ENCODE results near the gene AKR7A3.

Gene AKR7A3

DNA sequence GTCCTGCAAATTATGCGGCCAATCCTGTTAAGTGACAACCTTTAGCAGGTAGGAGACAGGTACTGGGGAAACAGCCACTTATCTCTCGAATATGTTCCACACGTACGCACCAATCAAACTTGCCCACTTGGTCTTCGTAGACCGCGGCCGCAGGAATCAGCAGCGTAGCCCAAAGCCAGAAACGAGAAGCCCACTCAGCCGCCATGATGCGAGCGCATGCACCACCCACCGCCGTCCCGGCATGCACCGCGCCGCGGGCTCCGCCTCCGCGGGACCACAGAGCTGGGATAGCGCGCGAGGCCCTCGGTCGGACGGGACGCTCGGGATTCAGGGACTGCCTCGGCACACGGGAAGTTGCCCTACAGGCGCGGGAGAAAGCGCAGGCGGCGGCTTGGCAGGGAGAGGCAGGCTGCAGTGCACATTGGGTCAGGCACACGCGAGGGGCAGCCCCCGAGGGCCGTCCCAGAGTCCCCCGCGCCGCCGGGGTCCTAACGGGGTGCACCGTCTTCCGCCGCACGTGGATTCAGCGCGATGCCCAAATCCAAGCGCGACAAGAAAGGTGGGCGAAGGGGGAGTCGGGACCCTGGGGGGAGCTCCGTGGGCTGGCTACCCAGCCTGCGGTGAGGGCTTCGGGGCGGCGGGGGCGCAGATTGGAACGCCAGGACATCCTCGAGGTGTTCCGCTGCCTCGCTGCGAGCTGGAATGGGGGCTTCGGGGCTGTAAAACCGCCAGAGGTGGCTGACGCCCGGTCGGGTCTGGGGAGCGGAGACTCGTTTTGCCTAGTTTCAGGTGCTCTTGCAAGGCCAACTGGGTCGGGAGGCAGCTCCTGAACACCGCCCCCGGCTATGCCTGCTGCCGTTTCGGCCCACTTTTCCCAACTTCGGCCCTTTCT lies 37.0 kb downstream of the AKR7A3 start, which contains the start of the genes EMC1 and MRTO4:
TSS of gene EMC1 (minus strand) at position 220 of the 892 bp plus-strand sequence. CDS start at position 205, 15 bp downstream.
TSS of gene MRTO4 (plus strand) at position 501 of the 892 bp plus-strand sequence. CDS start at position 532, 31 bp downstream.
- DNase-seq (ENCODE audit: low spot score) = peak; percentile 96

DNA sequence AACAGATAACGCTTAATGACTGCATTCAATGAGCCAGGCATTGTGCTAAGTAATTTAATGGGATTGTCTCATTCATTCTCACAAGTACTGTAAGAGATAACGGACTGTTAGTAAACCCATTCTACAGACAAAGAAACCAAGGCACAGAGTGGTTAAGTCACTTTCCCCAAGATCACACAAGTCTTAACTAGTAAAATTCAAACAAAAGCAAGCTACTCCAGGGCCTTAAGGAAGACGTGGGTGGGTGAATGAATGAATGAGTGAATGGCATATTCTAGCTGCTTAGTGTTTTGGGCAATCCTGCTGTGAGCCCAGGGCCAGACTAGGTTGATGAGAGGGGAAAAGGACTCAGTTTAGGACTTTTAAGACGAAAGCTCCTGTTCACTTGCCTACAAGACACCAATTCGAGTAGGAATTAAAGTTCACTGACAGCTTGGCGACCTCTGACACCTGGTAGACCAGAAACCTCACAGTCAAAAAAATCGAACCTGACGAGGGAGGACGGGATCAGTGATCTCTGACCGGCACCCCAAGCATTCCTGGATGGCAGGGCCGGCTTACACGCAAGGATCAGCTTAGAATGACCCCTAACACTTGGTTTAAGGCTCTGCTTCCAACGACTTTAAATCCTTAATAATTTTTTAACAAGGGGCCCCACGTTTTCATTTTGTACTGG lies 37.8 kb downstream of the AKR7A3 start:
- DNase-seq (ENCODE audit: low spot score) = no peak

GRCh38 chr1:19240673-19241538 lies 47.7 kb downstream of the AKR7A3 start:
- DNase-seq (ENCODE audit: low spot score) = peak; percentile 92

- no peak for DNase-seq (ENCODE audit: low spot score)
These were observed 48.7 kb downstream of the AKR7A3 start for GRCh38 chr1:19239876-19240275.

GRCh38 chr1:19234224-19234623 lies 54.3 kb downstream of the AKR7A3 start:
- no peak for DNase-seq (ENCODE audit: low spot score)

Data from GM03348 (cell line).